Measurements from ENCODE around the gene HCRTR1.
A peak's percentile ranks its signal among the peaks of the same experiment; 100 is the strongest.

HCRTR1 gene

GRCh38 chr1:31648641-31649357 is 31.3 kb downstream of the HCRTR1 start:
- DNase-seq (ENCODE audit: low read depth in 2 of 2, low spot score in 1 of 2): no peak

- no peak for DNase-seq (ENCODE audit: low read depth in 2 of 2, low spot score in 1 of 2)
These were observed 32.9 kb downstream of the HCRTR1 start for GRCh38 chr1:31650161-31651088.

DNA sequence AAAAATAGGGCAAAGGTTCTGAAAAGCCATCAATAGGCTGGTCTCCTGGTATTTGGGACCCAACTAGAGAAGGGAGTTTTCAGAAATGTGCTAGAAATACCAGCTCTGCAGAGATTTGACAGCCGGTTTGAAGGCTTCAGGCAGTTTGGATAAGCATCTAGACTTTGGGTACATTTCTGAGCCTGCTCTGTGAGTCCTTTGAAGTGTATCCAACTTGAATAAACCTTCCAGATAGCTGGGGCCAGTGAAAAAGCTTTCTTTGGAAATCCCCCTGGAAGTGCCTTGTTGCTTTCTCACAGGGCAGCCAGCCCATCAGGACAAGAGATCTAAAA is 33.6 kb downstream of the HCRTR1 start:
- no peak for DNase-seq (ENCODE audit: low read depth in 2 of 2, low spot score in 1 of 2)

- no peak for DNase-seq (ENCODE audit: low read depth in 2 of 2, low spot score in 1 of 2)
These were observed 34.3 kb downstream of the HCRTR1 start for GRCh38 chr1:31651766-31652165.

- DNase-seq (ENCODE audit: low read depth in 2 of 2, low spot score in 1 of 2): no peak
These were observed 35.5 kb downstream of the HCRTR1 start for GRCh38 chr1:31652891-31653499.

DNA sequence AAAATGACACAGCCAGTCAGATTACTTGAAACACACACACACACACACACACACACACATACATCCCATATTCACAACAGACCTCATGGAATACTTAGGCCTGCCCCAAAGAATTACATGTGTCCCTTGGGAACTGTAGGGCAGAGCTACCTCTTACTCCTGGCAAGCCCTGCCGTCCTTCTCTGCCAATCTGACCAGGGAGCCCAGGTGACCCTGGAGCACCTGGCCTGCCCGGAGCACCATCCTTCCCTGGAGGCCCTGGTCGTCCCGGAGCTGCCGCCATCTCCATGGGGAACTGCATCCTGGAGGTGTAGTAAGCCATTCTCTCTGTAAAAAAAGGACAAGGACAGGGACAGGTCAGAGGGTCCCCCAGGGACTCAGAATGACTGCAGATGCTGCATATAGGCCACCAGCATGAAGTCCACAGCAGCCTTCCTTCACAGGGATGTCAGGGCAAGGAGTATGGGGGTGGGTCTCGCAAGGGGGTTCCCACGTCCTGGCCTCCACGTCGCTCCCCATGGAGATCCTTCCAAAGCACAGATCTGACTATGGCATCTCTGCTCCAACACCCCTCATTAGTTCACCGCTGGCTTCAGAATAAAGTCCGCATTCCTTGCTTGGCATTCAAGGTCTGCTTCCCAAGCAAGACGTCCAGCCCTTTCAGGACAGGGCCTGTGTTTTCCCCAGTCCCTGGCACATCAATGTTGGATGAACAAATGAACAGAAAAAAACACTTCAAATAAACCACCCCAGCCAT is 36.4 kb downstream of the HCRTR1 start:
- DNase-seq (ENCODE audit: low read depth in 2 of 2, low spot score in 1 of 2): no peak

- DNase-seq (ENCODE audit: low read depth in 2 of 2, low spot score in 1 of 2): no peak
These were observed 36.9 kb downstream of the HCRTR1 start for GRCh38 chr1:31654474-31654776.

DNA sequence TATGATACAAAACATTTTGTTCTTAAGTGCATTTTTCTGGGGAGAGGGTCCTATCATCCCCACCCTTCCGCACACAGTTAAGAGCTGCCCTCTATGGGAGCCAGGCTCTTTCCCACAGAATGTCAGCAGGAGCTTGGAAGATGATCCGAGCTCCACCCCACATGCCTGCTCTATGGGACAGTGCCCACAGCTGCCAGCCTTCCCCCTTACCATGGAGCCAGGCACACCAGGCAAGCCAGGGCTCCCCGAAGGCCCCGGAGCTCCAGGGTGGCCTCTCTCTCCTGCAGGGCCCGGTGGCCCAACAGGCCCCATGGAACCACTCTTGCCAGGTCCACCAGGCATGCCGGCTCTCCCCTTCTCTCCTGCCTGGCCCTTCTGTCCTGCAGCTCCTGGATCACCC is 37.6 kb downstream of the HCRTR1 start:
- DNase-seq (ENCODE audit: low read depth in 2 of 2, low spot score in 1 of 2): no peak

DNA sequence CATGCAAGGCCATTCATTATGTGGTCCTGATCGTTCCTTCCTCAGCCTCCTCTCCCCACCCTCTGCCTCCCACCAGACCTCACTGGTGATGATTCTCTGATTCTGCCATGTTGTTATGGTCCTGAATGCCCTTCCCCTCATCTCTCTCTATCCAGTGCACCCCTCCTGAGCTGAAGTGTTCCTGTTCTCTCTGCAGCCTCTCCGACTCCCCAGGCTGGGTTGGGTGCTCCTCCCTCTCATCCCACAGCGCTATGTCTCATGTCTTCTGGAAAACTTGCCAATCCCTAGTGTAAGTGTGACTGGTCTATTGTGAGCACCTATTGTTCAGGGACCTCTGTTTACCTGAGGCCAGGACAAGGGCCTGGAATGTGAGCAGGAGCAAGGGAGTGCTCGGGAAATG is 38.3 kb downstream of the HCRTR1 start:
- DNase-seq (ENCODE audit: low read depth in 2 of 2, low spot score in 1 of 2): no peak

GRCh38 chr1:31657020-31657804 is 39.7 kb downstream of the HCRTR1 start:
- DNase-seq (ENCODE audit: low read depth in 2 of 2, low spot score in 1 of 2): no peak

GRCh38 chr1:31657972-31658510 is 40.6 kb downstream of the HCRTR1 start:
- no peak for DNase-seq (ENCODE audit: low read depth in 2 of 2, low spot score in 1 of 2)

- no peak for DNase-seq (ENCODE audit: low read depth in 2 of 2, low spot score in 1 of 2)
These were observed 41.2 kb downstream of the HCRTR1 start for GRCh38 chr1:31658721-31659120.

GRCh38 chr1:31659889-31660288 is 42.4 kb downstream of the HCRTR1 start:
- DNase-seq (ENCODE audit: low read depth in 2 of 2, low spot score in 1 of 2): no peak

DNA sequence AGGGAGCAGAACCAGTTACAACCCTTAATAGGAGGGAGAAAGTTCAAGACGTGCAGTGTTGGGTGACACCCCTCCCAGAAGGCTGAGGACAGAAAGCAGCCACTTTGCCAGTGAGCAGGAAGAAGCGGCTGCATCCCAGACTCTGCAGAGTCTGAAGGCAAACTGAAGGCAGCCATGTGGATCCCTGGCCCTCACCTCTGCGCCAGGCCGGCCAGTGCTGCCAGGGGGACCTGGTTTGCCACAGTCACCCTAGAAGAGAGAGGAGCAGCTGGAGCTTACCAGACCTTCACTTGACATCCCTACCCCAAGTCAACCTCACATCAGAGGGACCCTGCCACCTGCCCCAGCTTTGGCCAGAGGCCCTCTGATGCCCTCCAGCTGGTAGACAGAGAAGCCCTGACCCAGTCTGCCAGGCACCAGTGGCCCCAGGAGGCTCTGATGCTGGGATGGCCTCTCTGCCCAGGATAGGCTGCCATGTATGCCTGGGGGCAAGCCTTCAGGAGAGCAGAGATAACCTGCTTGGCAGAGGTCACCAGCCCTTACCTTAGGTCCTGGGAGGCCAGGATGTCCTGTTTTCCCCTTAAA is 43.5 kb downstream of the HCRTR1 start:
- DNase-seq (ENCODE audit: low read depth in 2 of 2, low spot score in 1 of 2): no peak

DNA sequence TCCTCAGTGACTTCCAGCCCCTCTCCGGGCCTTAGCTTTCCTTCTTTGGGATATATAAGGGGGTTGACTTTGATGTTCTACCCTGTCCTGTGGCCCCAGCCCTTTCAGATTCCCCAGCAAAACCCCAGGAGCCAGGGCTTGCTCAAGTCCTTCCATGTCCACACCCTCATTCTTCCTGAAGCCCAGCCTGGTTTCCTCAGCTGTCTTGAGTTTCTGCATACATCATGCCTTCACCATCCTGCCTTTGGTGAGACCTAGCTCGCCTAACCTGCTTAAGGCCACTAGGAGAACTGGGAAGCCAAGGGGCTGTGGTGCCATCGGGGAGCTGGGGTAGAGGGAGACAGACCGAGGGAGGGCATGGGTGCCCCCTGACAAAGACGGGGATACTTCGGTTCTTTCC is 44.4 kb downstream of the HCRTR1 start:
- DNase-seq (ENCODE audit: low read depth in 2 of 2, low spot score in 1 of 2): no peak

DNA sequence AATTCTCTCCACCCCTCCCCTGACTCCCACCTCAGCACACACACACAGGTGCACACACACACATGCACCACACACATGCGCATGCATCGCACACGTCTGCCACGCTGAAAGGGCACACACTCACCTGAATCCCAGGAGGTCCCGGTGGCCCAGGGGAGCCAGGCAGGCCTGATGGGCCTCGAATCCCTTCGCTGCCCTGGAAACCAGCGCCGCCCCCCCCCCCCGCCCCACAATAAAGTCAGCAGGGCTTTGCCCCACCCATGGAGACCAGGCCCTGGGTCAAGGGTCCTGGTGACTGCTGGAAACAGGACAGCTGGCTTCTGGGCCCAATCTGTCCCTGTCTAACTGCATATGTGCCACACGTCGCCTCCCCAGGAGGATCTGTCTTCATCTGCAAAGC is 45.0 kb downstream of the HCRTR1 start:
- no peak for DNase-seq (ENCODE audit: low read depth in 2 of 2, low spot score in 1 of 2)

DNA sequence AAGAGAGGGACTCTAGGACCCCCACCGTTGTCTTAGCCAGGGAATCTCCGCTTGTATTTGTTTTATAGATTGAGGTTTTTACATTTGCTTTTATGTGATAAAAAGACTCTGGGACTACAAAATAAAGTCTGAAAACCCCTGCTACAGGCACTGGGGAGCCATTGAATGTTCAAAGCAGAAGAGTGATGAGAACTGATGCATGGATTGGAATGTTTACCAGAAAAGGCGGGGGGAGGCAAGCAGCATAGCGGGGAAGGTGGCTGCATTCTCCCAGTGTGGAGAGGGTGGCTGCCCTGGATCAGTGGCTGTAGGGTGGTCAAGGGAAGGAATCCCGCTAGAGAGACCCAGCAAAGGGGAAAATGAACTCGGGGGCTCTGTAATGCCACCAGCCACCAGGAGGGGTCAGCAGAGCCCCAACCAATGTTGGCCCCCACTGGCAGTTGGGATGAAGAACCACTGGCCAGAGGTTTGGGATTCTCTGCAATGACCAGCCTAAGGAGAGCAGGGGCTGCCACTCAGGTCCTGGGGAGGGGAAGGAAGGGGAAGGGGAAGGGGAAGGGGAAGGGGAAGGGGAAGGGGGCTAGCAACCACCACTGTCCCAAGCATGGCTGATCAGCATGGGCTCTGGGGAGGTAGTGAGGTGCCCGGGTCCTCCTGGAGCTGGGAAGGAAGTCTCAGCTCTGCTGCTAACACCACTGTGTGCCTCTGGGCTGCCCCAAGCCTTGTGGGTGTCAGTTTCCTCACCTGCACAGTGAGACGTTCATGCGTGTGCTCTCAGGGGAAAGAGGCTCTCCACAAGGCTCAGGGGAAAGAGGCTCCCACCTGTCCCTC is 46.3 kb downstream of the HCRTR1 start:
- peak; percentile 29 to 44 for DNase-seq (ENCODE audit: low read depth in 2 of 2, low spot score in 1 of 2)

- DNase-seq (ENCODE audit: low read depth in 2 of 2, low spot score in 1 of 2): no peak
These were observed 47.0 kb downstream of the HCRTR1 start for GRCh38 chr1:31664528-31664927.

GRCh38 chr1:31665234-31665878 is 47.9 kb downstream of the HCRTR1 start:
- no peak for DNase-seq (ENCODE audit: low read depth in 2 of 2, low spot score in 1 of 2)
